Activated CD8-positive, alpha-beta T cell treated with anti-CD3 and anti-CD28 coated beads for 36 hours (primary cell): ENCODE measurements around the gene TGM3. TPM values are rescaled to one million over a fixed set of nuclear protein-coding genes. Genes with fewer than 3 reads are reported as not detected.

Source experiments
- ATAC-seq: fragments of 200-7000 bp; cut with Tn5 transposase; one replicate; pipeline ENCODE4 v1.10.0; 2021; ENCODE audit warnings: mild to moderate bottlenecking, moderate library complexity
- CTCF ChIA-PET: fragments of 350-600 bp; sonication (Branson Sonifier 250); formaldehyde crosslinking; loops from one replicate; lab custom pipeline; 2021; ENCODE audit warnings: antibody characterized with exemption; lab: Charles Lee
- POLR2A ChIA-PET: fragments of 350-600 bp; sonication (Branson Sonifier 250); formaldehyde crosslinking; loops from one replicate; lab custom pipeline; 2021; ENCODE audit warnings: antibody characterized with exemption; lab: Charles Lee
- DNase-seq: peaks from one replicate; pipeline ENCODE4 v3.0.0-alpha.2; 2020
- H3K27ac Mint-ChIP-seq: one replicate; pipeline ENCODE4 v1.8.0; 2021; ENCODE audit warnings: mild to moderate bottlenecking, mixed read lengths
- H3K27me3 Mint-ChIP-seq: one replicate; pipeline ENCODE4 v1.8.0; 2021; ENCODE audit warnings: mixed read lengths
- H3K36me3 Mint-ChIP-seq: one replicate; pipeline ENCODE4 v1.8.0; 2021; ENCODE audit warnings: low read depth, mixed read lengths
- H3K4me1 Mint-ChIP-seq: one replicate; pipeline ENCODE4 v1.8.0; 2021; ENCODE audit warnings: low read depth, mixed read lengths
- H3K4me3 Mint-ChIP-seq: one replicate; pipeline ENCODE4 v1.8.0; 2021; ENCODE audit warnings: mild to moderate bottlenecking, moderate library complexity, mixed read lengths
- H3K9me3 Mint-ChIP-seq: one replicate; pipeline ENCODE4 v1.8.0; 2021; ENCODE audit warnings: mixed read lengths
- CTCF ChIP-seq: fragments of 200-600 bp; IDR thresholded peaks from one replicate; pipeline ENCODE4 v1.8.0; 2022; ENCODE audit warnings: antibody characterized with exemption, mild to moderate bottlenecking
- intact Hi-C: fragments of 100-400 bp; cut with micrococcal nuclease; formaldehyde crosslinking; loops from one replicate; pipeline ENCODE4 v1.10.0; 2022
- total RNA-seq, 2 experiments: library from RNA; stranded (reverse); gene quantifications; one replicate each; pipeline ENCODE4 v1.2.3, GENCODE V29; 2021

Gene TGM3
- total RNA-seq, 2 experiments from 2014 or later, result not detected

- Mint-ChIP-seq H3K27ac (no peak within 1 kb of the TSS), H3K4me3 (no peak within 1 kb of the TSS), H3K36me3 (no peaks in the 10 kb centered on the region), H3K4me1 (peaks cover 20% of the 10 kb centered on the region), H3K9me3 (no peaks in the 10 kb centered on the region), H3K27me3 (peaks cover 9% of the 10 kb centered on the region)
- ChIA-PET CTCF (interaction anchor here (0.7 kb wide), 1 partner anchor 141 kb away, joined by 3 read pairs; no protein-coding TSS in a partner anchor), POLR2A (interaction anchor here (1.3 kb wide), 1 partner anchor 80 kb away, joined by 4 read pairs; no protein-coding TSS in a partner anchor)
- ATAC-seq (no peak), DNase-seq (no peak)
- intact Hi-C loops, result no loop called here
- no peak for TF ChIP-seq CTCF
These were observed 84.8 kb downstream of the TGM3 start, which contains the start of gene TGM6 for GRCh38 chr20:2380601-2381000. Gene TGM6 (plus strand): TSS chr20:2380901. CDS start chr20:2380969, 68 bp downstream.

- no peak overlapping the region for H3K4me3 Mint-ChIP-seq
- CTCF ChIA-PET, result no interaction called here
These were observed 85.5 kb downstream of the TGM3 start for GRCh38 chr20:2381303-2381702.

GRCh38 chr20:2382833-2383232 is 87.0 kb downstream of the TGM3 start:
- TF ChIP-seq CTCF, result no peak
- intact Hi-C loops, result no loop called here
- POLR2A ChIA-PET, result no interaction called here
- H3K9me3 Mint-ChIP-seq, result peaks cover 2% of the 10 kb centered on the region
- ATAC-seq, result no peak
- CTCF ChIA-PET, result interaction anchor here (0.8 kb wide), 1 partner anchor 9 kb away, joined by 3 read pairs; no protein-coding TSS in a partner anchor
- H3K36me3 Mint-ChIP-seq, result no peaks in the 10 kb centered on the region
- no peak overlapping the region for H3K27ac Mint-ChIP-seq
- H3K4me3 Mint-ChIP-seq, result no peak overlapping the region
- H3K27me3 Mint-ChIP-seq, result peaks cover 4% of the 10 kb centered on the region
- no peak for DNase-seq
- peaks cover 23% of the 10 kb centered on the region for H3K4me1 Mint-ChIP-seq

More at GRCh38 chr20:2381303-2381702, 85.5 kb downstream of the TGM3 start:
- H3K27ac Mint-ChIP-seq, result no peak overlapping the region
- intact Hi-C loops, result no loop called here
- DNase-seq (no peak), ATAC-seq (no peak)
- H3K27me3 Mint-ChIP-seq, result peaks cover 5% of the 10 kb centered on the region
- no peaks in the 10 kb centered on the region for H3K9me3 Mint-ChIP-seq
- POLR2A ChIA-PET, result interaction anchor here (1.3 kb wide), 1 partner anchor 80 kb away, joined by 4 read pairs; no protein-coding TSS in a partner anchor
- TF ChIP-seq CTCF, result no peak
- peaks cover 20% of the 10 kb centered on the region for H3K4me1 Mint-ChIP-seq
- H3K36me3 Mint-ChIP-seq, result no peaks in the 10 kb centered on the region

GRCh38 chr20:2385026-2385425 is 89.2 kb downstream of the TGM3 start:
- POLR2A ChIA-PET, result no interaction called here
- CTCF ChIA-PET, result interaction anchor here (0.8 to 3.8 kb wide), 6 partner anchors 36 to 177 kb away, joined by 3 to 64 read pairs (median 3); no protein-coding TSS in a partner anchor
- no peak overlapping the region for H3K27ac Mint-ChIP-seq
- peaks cover 11% of the 10 kb centered on the region for H3K9me3 Mint-ChIP-seq
- intact Hi-C loops, result no loop called here
- H3K27me3 Mint-ChIP-seq, result peaks cover 2% of the 10 kb centered on the region
- no peak overlapping the region for H3K4me3 Mint-ChIP-seq
- no peaks in the 10 kb centered on the region for H3K36me3 Mint-ChIP-seq
- ATAC-seq (no peak), DNase-seq (no peak)
- no peak for TF ChIP-seq CTCF
- peaks cover 8% of the 10 kb centered on the region for H3K4me1 Mint-ChIP-seq

- peaks cover 2% of the 10 kb centered on the region for H3K27me3 Mint-ChIP-seq
- peaks cover 7% of the 10 kb centered on the region for H3K4me1 Mint-ChIP-seq
- no peak for DNase-seq
- TF ChIP-seq CTCF, result no peak
- H3K27ac Mint-ChIP-seq, result no peak overlapping the region
- H3K9me3 Mint-ChIP-seq, result peaks cover 11% of the 10 kb centered on the region
- POLR2A ChIA-PET, result interaction anchor here (1.0 kb wide), 1 partner anchor 85 kb away, joined by 3 read pairs; the partner anchor contains the start of gene SNRPB
- H3K36me3 Mint-ChIP-seq, result no peaks in the 10 kb centered on the region
- intact Hi-C loops, result no loop called here
- H3K4me3 Mint-ChIP-seq, result no peak overlapping the region
- CTCF ChIA-PET, result interaction anchor here (1.1 to 3.8 kb wide), 3 partner anchors 16 to 66 kb away, joined by 4 to 64 read pairs (median 9); no protein-coding TSS in a partner anchor
- ATAC-seq, result no peak
These were observed 89.7 kb downstream of the TGM3 start for GRCh38 chr20:2385496-2385895.
